Upper lobe of left lung (tissue), 4 donors: ENCODE measurements around the gene CLTA.

Experiments
- CTCF ChIP-seq, 6 experiments: fragments of 450-650 bp in 4 of 6; fragments of 200-600 bp in 2 of 6; sonication (generic) in 2 of 6; IDR thresholded peaks; one replicate each; pipeline ENCODE4 v1.5.1; 2016 to 2019; ENCODE audit warnings: antibody characterized with exemption in 6 of 6
- POLR2A ChIP-seq, 4 donors: fragments of 450-650 bp; IDR thresholded peaks; one replicate each; pipeline ENCODE4 v1.5.1; 2016 to 2017; ENCODE audit warnings: antibody characterized with exemption in 4 of 4, mild to moderate bottlenecking in 2 of 4
- POLR2AphosphoS5 ChIP-seq, 2 donors: sonication (generic); formaldehyde crosslinking; IDR thresholded peaks; one replicate each; pipeline ENCODE4 v1.5.1; 2017; ENCODE audit warnings: antibody characterized with exemption in 2 of 2

DNA sequence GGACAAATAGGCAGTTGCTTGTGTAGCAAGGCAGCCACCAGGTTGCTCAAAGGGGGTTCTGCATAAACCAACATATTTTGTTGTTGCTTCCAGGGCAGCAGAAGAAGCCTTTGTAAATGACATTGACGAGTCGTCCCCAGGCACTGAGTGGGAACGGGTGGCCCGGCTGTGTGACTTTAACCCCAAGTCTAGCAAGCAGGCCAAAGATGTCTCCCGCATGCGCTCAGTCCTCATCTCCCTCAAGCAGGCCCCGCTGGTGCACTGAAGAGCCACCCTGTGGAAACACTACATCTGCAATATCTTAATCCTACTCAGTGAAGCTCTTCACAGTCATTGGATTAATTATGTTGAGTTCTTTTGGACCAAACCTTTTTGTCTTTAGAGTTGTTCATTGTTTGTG is 20.8 kb downstream of the CLTA start:
- no peak for TF ChIP-seq CTCF (IDR thresholded peaks at IDR 0.05)
- no peak for TF ChIP-seq POLR2AphosphoS5 (IDR thresholded peaks at IDR 0.05)
- no peak for TF ChIP-seq POLR2A (IDR thresholded peaks at IDR 0.05)
